CD4-positive, alpha-beta T cell treated with Interleukin-17A for 1 hour (primary cell): ENCODE results near the gene DIPK1B.
A peak's percentile ranks its signal among the peaks of the same experiment; 100 is the strongest.
"Not testable (repeated sequence)": the region's sequence is repeated elsewhere in the genome, so short reads cannot be mapped to it uniquely, and the experiment has no call there.

Experiments used
- DNase-seq: peaks from one replicate; pipeline ENCODE4 v3.0.0-alpha.2; 2020

DIPK1B gene

GRCh38 chr9:136755302-136756133 is 43.1 kb downstream of the DIPK1B start:
- not testable (repeated sequence) for DNase-seq

GRCh38 chr9:136756134-136756438 is 43.7 kb downstream of the DIPK1B start:
- DNase-seq, result no peak

GRCh38 chr9:136756836-136757235 is 44.5 kb downstream of the DIPK1B start:
- no peak for DNase-seq

GRCh38 chr9:136757328-136757727 is 45.0 kb downstream of the DIPK1B start:
- DNase-seq, result no peak

GRCh38 chr9:136757751-136758140 is 45.4 kb downstream of the DIPK1B start:
- DNase-seq, result no peak

- no peak for DNase-seq
Measured at GRCh38 chr9:136759001-136759400, 46.6 kb downstream of the DIPK1B start.

GRCh38 chr9:136759436-136760325 is 47.3 kb downstream of the DIPK1B start:
- DNase-seq, result no peak

GRCh38 chr9:136760424-136760823 is 48.1 kb downstream of the DIPK1B start:
- no peak for DNase-seq

- DNase-seq, result not testable (repeated sequence)
Measured at GRCh38 chr9:136760834-136761544, 48.6 kb downstream of the DIPK1B start.

GRCh38 chr9:136761545-136761981 is 49.2 kb downstream of the DIPK1B start:
- DNase-seq, result no peak

GRCh38 chr9:136762221-136762691 is 49.9 kb downstream of the DIPK1B start:
- no peak for DNase-seq

- DNase-seq, result peak; percentile 43
Measured at GRCh38 chr9:136762915-136763648, 50.7 kb downstream of the DIPK1B start.

- no peak for DNase-seq
Measured at GRCh38 chr9:136763649-136764035, 51.3 kb downstream of the DIPK1B start.

GRCh38 chr9:136764301-136764891 is 52.0 kb downstream of the DIPK1B start, which contains the start of gene LCN15:
TSS of gene LCN15 (minus strand) at chr9:136764518. CDS start at chr9:136764488, 30 bp downstream.
- no peak for DNase-seq

- no peak for DNase-seq
Measured at GRCh38 chr9:136765041-136765440, 52.7 kb downstream of the DIPK1B start.

- DNase-seq, result not testable (repeated sequence)
Measured at GRCh38 chr9:136765745-136766409, 53.5 kb downstream of the DIPK1B start.

GRCh38 chr9:136766410-136767120 is 54.2 kb downstream of the DIPK1B start:
- peak; percentile 72 for DNase-seq

GRCh38 chr9:136769710-136770191 is 57.4 kb downstream of the DIPK1B start:
- DNase-seq, result peak; percentile 62

- DNase-seq, result no peak
Measured at GRCh38 chr9:136771907-136772415, 59.6 kb downstream of the DIPK1B start.

- DNase-seq, result peak; percentile 16
Measured at GRCh38 chr9:136773386-136774044, 61.1 kb downstream of the DIPK1B start.
